SU-DHL-6 (cell line): ENCODE results near the gene OLFM1.
"Not testable (repeated sequence)": the region's sequence is repeated elsewhere in the genome, so short reads cannot be mapped to it uniquely, and the experiment has no call there.

Experiments
- H2AFZ ChIP-seq: fragments of 200-600 bp; sonication (generic); 2 replicates; pipeline ENCODE4 v1.6.1; 2014; ENCODE audit warnings: low read depth, mild to moderate bottlenecking, moderate library complexity, mixed read lengths, antibody characterized with exemption, low read length; ENCODE audit not compliant: severe bottlenecking
- H3F3A ChIP-seq: fragments of 200-600 bp; shearing (Covaris generic); 2 replicates; pipeline ENCODE4 v1.6.0; 2016; ENCODE audit warnings: antibody characterized with exemption, mild to moderate bottlenecking; ENCODE audit not compliant: insufficient read depth
- H3K27ac ChIP-seq: fragments of 200-600 bp; sonication (generic); 2 replicates; pipeline ENCODE4 v1.5.1; 2016; ENCODE audit warnings: low read depth, mild to moderate bottlenecking, low read length, moderate library complexity, mixed read lengths
- H3K27me3 ChIP-seq: fragments of 200-600 bp; sonication (generic), shearing (Covaris generic); 2 replicates; pipeline ENCODE4 v1.6.0; 2014; ENCODE audit warnings: mild to moderate bottlenecking, low read length
- H3K36me3 ChIP-seq: fragments of 200-600 bp; sonication (generic); 2 replicates; pipeline ENCODE4 v1.6.1; 2014; ENCODE audit warnings: mild to moderate bottlenecking, low read length, mixed read lengths
- H3K4me2 ChIP-seq: fragments of 300-600, 200-600 bp; shearing (Covaris generic), sonication (generic); 2 replicates; pipeline ENCODE4 v1.6.0; 2014; ENCODE audit warnings: low read length, low read depth, mild to moderate bottlenecking; ENCODE audit not compliant: poor library complexity, severe bottlenecking
- H3K4me3 ChIP-seq: fragments of 200-600 bp; sonication (generic); 2 replicates; pipeline ENCODE4 v1.5.1; 2014; ENCODE audit warnings: antibody characterized with exemption, low read length, mild to moderate bottlenecking, mixed read lengths; ENCODE audit not compliant: insufficient read depth, poor library complexity, severe bottlenecking
- H3K79me2 ChIP-seq: fragments of 200-600 bp; sonication (generic); 2 replicates; pipeline ENCODE4 v1.6.1; 2014; ENCODE audit warnings: mild to moderate bottlenecking, low read length, moderate library complexity; ENCODE audit not compliant: insufficient read depth
- H3K9ac ChIP-seq: fragments of 200-600 bp; sonication (generic); 2 replicates; pipeline ENCODE4 v1.7.0; 2014; ENCODE audit warnings: mild to moderate bottlenecking, low read length
- H3K9me2 ChIP-seq: fragments of 200-600 bp; sonication (generic); replicated peaks from 2 replicates; pipeline ENCODE4 v1.6.1; 2014; ENCODE audit warnings: low read length; ENCODE audit not compliant: insufficient read depth
- H3K9me3 ChIP-seq: fragments of 200-600 bp; sonication (generic); 2 replicates; pipeline ENCODE4 v1.6.1; 2014; ENCODE audit warnings: low read length, mixed read lengths; ENCODE audit not compliant: insufficient read depth
- H4K20me1 ChIP-seq: fragments of 200-600 bp; sonication (generic); 2 replicates; pipeline ENCODE4 v1.6.1; 2014; ENCODE audit warnings: low read depth, mild to moderate bottlenecking, antibody characterized with exemption, low read length, moderate library complexity, mixed read lengths
- EZH2phosphoT487 ChIP-seq: fragments of 200-600 bp; sonication (generic), shearing (Covaris generic); conservative IDR thresholded peaks from 2 replicates; pipeline ENCODE4 v1.6.1; 2018; ENCODE audit warnings: mild to moderate bottlenecking, antibody characterized with exemption, low read length, moderate library complexity, mixed read lengths
- TF ChIP-seq, protein P1 (sequence below): fragments of 200-600 bp; sonication (generic); IDR thresholded peaks from one replicate; pipeline ENCODE4 v1.5.1; 2017; ENCODE audit warnings: antibody characterized with exemption, mild to moderate bottlenecking, low read length, moderate library complexity; ENCODE audit not compliant: insufficient read depth, poor library complexity, severe bottlenecking

The OLFM1 gene

DNA sequence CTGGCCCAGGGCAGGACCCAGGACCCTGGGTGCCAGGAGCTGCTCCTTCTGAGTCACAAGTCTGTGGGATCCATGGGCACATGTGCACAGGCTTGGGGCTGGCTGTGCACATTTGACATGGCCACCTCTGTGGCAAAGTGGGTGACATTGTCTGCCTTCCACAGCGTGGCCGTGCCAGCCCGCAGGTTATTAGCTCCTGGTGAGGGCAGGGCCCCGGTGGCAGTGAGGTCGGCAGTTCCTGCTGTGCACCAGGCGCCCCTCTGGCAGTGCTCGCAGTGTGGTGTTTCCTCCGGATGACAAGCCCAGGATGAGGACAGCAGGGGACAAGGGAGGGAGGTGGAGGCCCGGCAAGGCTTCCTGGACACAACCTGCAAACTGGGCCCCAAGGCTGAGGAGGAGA lies 60.5 kb downstream of the OLFM1 start:
- no peaks in the 10 kb centered on the region for H3K9me2 ChIP-seq
- H3K27ac ChIP-seq = no peak overlapping the region
- H3F3A ChIP-seq = no peaks in the 10 kb centered on the region
- no peak overlapping the region for H3K4me2 ChIP-seq
- no peak overlapping the region for H2AFZ ChIP-seq
- H4K20me1 ChIP-seq = no peaks in the 10 kb centered on the region
- H3K4me3 ChIP-seq = no peak overlapping the region
- no peaks in the 10 kb centered on the region for H3K36me3 ChIP-seq
- H3K27me3 ChIP-seq = no peaks in the 10 kb centered on the region
- H3K9ac ChIP-seq = no peak overlapping the region
- no peaks in the 10 kb centered on the region for H3K79me2 ChIP-seq
- no peak for TF ChIP-seq EZH2phosphoT487
- TF ChIP-seq, protein P1, sequence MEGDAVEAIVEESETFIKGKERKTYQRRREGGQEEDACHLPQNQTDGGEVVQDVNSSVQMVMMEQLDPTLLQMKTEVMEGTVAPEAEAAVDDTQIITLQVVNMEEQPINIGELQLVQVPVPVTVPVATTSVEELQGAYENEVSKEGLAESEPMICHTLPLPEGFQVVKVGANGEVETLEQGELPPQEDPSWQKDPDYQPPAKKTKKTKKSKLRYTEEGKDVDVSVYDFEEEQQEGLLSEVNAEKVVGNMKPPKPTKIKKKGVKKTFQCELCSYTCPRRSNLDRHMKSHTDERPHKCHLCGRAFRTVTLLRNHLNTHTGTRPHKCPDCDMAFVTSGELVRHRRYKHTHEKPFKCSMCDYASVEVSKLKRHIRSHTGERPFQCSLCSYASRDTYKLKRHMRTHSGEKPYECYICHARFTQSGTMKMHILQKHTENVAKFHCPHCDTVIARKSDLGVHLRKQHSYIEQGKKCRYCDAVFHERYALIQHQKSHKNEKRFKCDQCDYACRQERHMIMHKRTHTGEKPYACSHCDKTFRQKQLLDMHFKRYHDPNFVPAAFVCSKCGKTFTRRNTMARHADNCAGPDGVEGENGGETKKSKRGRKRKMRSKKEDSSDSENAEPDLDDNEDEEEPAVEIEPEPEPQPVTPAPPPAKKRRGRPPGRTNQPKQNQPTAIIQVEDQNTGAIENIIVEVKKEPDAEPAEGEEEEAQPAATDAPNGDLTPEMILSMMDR = no peak
- H3K9me3 ChIP-seq = no peaks in the 10 kb centered on the region

DNA sequence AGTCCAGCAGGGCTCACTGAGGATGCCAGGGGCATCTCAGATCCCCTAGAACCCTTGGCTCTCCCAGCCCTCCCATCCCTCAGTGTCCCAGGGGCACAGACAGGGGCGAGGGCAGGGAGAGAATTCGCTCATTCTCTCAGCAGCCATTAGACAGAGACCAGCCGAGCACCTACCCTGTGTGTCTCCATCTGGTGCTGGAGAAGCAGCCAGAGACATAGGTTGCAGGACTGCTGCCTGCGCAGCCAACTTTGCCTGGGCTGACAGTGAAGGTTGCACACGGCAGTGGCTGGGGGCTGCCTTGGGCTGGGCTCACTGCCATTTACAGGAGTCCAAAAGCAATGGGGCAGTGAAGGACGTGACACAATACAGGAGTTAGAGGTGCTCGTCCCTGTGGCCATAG lies 60.9 kb downstream of the OLFM1 start:
- no peak overlapping the region for H3K27ac ChIP-seq
- H3K9me2 ChIP-seq = no peaks in the 10 kb centered on the region
- no peaks in the 10 kb centered on the region for H3K27me3 ChIP-seq
- H3K4me3 ChIP-seq = no peak overlapping the region
- no peaks in the 10 kb centered on the region for H3K9me3 ChIP-seq
- TF ChIP-seq EZH2phosphoT487 = no peak
- TF ChIP-seq, protein P1 = no peak
- H3F3A ChIP-seq = no peaks in the 10 kb centered on the region
- no peaks in the 10 kb centered on the region for H3K79me2 ChIP-seq
- H3K9ac ChIP-seq = no peak overlapping the region
- no peak overlapping the region for H2AFZ ChIP-seq
- H4K20me1 ChIP-seq = no peaks in the 10 kb centered on the region
- H3K4me2 ChIP-seq = no peak overlapping the region
- no peaks in the 10 kb centered on the region for H3K36me3 ChIP-seq

DNA sequence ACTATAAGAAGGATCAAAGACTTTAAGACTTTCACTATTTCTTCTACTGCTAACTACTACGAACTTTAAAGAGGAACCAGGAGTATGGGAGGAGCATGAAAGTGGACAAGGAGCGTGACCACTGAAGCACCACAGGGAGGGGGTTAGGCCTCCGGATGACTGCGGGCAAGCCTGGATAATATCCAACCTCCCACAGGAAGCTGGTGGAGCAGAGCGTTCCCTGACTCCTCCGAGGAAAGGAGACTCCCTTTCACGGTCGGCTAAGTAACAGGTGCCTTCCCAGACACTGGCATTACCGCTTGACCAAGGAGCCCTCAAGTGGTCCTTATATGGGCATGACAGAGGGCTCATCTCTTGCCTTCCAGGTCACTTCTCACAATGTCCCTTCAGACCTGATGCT lies 62.4 kb downstream of the OLFM1 start:
- not testable (repeated sequence) for H3F3A ChIP-seq, H3K27me3 ChIP-seq, H3K9me3 ChIP-seq, H3K9me2 ChIP-seq, H4K20me1 ChIP-seq, H3K4me2 ChIP-seq, H3K4me3 ChIP-seq, H2AFZ ChIP-seq, H3K79me2 ChIP-seq, H3K36me3 ChIP-seq, H3K27ac ChIP-seq, H3K9ac ChIP-seq

DNA sequence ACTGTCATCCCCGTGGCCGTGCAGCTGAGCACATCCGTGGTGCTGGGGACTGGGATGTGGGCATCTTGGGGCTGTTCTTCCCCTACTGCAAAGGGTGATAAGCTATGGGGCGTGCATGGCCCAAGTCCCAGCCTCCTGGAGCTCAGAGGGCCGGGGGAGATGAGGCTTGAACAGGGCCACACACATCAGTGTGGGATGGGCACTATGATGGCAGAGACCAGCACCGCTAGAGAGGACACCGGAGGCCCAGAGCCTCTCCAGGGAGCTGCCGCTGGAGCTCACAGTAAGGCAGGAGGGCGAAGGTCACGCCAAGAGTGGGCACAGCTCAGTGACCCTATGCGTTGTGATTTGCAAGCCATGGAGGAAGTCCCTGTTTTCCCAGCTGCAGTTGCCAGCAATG lies 63.5 kb downstream of the OLFM1 start:
- Histone ChIP-seq H3K9me2 (no peaks in the 10 kb centered on the region), H3K4me3 (no peak overlapping the region), H3K4me2 (no peak overlapping the region), H3K27me3 (no peaks in the 10 kb centered on the region), H3K9me3 (no peaks in the 10 kb centered on the region), H3K36me3 (no peaks in the 10 kb centered on the region), H3K27ac (no peak overlapping the region), H2AFZ (no peak overlapping the region), H3K9ac (no peak overlapping the region), H4K20me1 (no peaks in the 10 kb centered on the region), H3K79me2 (no peaks in the 10 kb centered on the region), H3F3A (no peaks in the 10 kb centered on the region)
- TF ChIP-seq EZH2phosphoT487 = no peak
- TF ChIP-seq, protein P1 = no peak
